ENCODE data around the gene DNASE2. TPM values are rescaled to one million over a fixed set of nuclear protein-coding genes. Genes with fewer than 3 reads are reported as not detected.

The DNASE2 gene
- total RNA-seq, 4 donors from 2014 or later = 20.6 to 38.3 (median 31.1) TPM

DNA sequence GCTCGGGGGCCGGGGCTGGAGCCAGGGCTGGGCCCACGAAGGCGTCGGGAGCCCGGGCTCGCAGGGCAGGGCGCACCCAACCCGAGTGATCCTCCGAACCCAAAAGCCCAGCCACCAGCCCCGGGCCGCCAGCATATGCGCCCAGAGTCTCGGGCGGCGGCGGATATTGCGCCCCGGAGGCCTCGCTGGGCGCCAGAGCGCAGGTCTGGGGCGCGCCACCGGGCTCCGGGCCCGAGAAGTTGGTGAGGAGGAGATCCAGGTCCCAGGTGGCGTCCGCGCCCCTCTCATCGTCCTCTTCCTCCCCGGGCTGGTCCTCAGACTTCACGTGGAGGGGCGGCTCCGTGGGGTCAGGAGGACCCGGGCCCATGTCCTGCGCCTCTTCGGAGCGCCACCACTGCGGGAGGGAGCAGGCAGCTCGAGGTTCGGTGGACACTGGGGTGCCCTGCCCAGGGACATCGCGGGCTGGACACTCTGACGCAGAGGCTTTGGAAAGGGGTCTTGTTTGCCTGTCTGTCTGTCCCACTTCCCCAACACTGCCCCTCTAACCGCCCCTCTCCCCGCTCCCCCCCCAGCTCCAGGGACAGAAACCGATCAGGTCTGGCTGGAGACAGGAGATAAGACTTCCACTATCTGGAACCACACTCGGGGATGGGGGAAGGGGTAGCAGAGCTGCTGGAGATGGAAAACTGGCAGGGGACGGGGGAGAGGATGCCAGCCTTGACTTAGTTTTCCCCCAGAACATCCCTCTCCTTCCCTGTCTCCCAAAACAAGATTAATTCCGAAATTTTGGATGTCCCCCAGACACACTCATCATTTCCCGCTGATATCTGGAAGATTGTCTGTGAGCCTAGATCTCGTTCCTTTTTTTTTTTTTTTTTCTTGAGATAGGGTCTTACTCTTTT, 4.8 kb upstream of the DNASE2 start:
- Histone ChIP-seq H3K27ac (no peak overlapping the region), H3K9me3 (no peaks in the 10 kb centered on the region), H3K27me3 (peaks cover 20% of the 10 kb centered on the region), H3K4me3 (peak overlapping the region; percentile 49), H3K4me1 (peaks cover 23% of the 10 kb centered on the region), H3K36me3 (no peaks in the 10 kb centered on the region)
- no peak for DNase-seq (ENCODE audit: low spot score in 2 of 2)
- TF ChIP-seq POLR2A (IDR thresholded peaks at IDR 0.05) = no peak
- no peak for TF ChIP-seq POLR2AphosphoS5 (IDR thresholded peaks at IDR 0.05)
- TF ChIP-seq EP300 (IDR thresholded peaks at IDR 0.05) = no peak
- TF ChIP-seq, protein P1, sequence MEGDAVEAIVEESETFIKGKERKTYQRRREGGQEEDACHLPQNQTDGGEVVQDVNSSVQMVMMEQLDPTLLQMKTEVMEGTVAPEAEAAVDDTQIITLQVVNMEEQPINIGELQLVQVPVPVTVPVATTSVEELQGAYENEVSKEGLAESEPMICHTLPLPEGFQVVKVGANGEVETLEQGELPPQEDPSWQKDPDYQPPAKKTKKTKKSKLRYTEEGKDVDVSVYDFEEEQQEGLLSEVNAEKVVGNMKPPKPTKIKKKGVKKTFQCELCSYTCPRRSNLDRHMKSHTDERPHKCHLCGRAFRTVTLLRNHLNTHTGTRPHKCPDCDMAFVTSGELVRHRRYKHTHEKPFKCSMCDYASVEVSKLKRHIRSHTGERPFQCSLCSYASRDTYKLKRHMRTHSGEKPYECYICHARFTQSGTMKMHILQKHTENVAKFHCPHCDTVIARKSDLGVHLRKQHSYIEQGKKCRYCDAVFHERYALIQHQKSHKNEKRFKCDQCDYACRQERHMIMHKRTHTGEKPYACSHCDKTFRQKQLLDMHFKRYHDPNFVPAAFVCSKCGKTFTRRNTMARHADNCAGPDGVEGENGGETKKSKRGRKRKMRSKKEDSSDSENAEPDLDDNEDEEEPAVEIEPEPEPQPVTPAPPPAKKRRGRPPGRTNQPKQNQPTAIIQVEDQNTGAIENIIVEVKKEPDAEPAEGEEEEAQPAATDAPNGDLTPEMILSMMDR (IDR thresholded peaks at IDR 0.05) = no peak
- 8% methylated on average over 31 of the region's 53 CpGs for WGBS

DNA sequence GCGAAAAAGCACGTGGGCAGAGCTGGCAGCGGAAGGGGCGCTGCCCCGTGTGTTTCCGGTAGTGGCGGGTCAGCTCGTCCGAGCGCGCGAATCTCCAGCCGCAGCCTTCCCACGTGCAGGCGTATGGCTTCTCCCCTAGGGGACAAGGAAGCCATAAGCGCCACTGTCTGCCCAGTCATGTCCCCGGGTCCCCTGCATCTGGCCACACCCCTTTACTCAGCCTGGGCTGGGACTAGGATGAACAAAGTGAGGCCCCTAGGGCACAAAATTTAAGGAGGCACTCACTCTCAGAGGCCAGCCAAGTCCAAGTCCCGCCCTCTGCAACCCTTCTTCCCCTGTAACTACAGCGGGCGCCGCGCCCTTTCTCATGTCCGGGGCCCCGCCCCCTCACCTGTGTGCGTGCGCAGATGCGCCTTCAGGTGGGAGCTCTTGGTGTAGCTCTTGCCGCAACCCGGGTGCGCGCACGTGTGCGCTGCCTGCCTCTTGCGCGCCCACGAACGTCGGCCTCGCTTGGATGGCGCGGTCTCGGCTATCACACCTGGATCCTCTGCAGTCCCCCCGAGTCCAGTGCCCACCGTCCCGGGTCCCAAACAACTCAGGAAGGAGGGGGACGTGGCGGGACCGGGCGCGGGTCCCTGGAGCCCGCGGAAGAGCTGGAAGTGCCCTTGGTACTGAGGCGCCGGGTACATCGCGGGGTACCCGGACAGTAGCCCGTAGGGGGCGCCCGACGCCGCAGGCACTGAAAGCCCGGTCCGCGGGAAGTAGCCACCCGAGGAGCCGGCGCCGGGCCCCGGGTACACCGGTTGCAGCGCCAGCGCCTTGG, 3.9 kb upstream of the DNASE2 start:
- DNase-seq (ENCODE audit: low spot score in 2 of 2) = peak in 1 of 2 donors; percentile 81
- WGBS = 8% methylated on average over 30 of the region's 73 CpGs

DNA sequence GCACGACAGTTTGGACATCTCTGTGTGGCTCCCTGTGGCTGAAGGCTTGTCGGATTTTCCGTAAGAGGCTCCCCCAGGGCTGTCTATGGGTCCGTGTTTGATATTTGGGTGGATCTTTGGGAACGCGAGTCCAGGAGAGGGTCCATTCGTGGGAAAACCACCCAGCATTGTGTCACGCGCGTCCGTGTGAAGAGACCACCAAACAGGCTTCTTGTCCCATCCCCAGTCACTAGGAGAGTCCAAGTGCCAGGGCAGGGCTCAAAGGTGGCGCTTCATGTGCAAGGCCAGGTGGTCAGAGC, 3.3 kb upstream of the DNASE2 start:
- no peak for DNase-seq (ENCODE audit: low spot score in 2 of 2)
- Histone ChIP-seq H3K4me1 (peaks cover 28% of the 10 kb centered on the region), H3K4me3 (peak overlapping the region; percentile 49), H3K27ac (no peak overlapping the region), H3K36me3 (no peaks in the 10 kb centered on the region), H3K9me3 (no peaks in the 10 kb centered on the region), H3K27me3 (peaks cover 20% of the 10 kb centered on the region)
- WGBS = 84% methylated on average over 10 of the region's 12 CpGs
- TF ChIP-seq POLR2AphosphoS5 (IDR thresholded peaks at IDR 0.05) = no peak
- TF ChIP-seq POLR2A (IDR thresholded peaks at IDR 0.05) = no peak
- TF ChIP-seq, protein P1 (IDR thresholded peaks at IDR 0.05) = no peak
- TF ChIP-seq EP300 (IDR thresholded peaks at IDR 0.05) = no peak

More for the DNA sequence above, 3.9 kb upstream of the DNASE2 start:
- no peaks in the 10 kb centered on the region for H3K36me3 ChIP-seq
- H3K4me1 ChIP-seq = peaks cover 27% of the 10 kb centered on the region
- TF ChIP-seq POLR2A (IDR thresholded peaks at IDR 0.05) (no peak), EP300 (IDR thresholded peaks at IDR 0.05) (no peak), POLR2AphosphoS5 (IDR thresholded peaks at IDR 0.05) (no peak)
- TF ChIP-seq, protein P1 (IDR thresholded peaks at IDR 0.05) = peak in 1 of 2 donors; percentile 53
- peaks cover 20% of the 10 kb centered on the region for H3K27me3 ChIP-seq
- peak overlapping the region; percentile 49 for H3K4me3 ChIP-seq
- H3K9me3 ChIP-seq = no peaks in the 10 kb centered on the region
- H3K27ac ChIP-seq = no peak overlapping the region

DNA sequence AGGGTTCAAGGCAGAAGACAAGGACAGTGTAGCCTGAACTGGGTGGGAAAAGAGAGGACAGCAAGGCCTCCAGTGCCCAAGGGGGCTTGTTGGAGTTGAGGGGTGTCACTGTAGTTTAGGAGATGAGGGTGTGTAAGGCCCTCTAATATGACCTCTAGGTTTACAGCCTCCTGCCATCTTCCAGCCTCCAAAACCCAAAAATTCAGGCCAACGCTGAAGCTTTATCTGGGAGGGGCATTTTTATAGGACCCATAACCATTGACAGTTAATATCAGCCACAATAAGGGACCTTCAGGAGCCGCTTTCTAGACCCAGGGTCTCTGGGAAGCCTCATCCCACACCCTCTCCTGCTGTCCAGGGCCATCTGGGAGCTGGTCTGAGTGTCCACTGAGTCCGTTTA, 3.0 kb upstream of the DNASE2 start:
- Histone ChIP-seq H3K4me1 (peaks cover 28% of the 10 kb centered on the region), H3K9me3 (no peaks in the 10 kb centered on the region), H3K4me3 (no peak overlapping the region), H3K36me3 (no peaks in the 10 kb centered on the region), H3K27ac (no peak overlapping the region), H3K27me3 (peaks cover 20% of the 10 kb centered on the region)
- 87% methylated on average over 3 of the region's 3 CpGs for WGBS
- no peak for DNase-seq (ENCODE audit: low spot score in 2 of 2)
- TF ChIP-seq, protein P1 (IDR thresholded peaks at IDR 0.05) = no peak
- TF ChIP-seq POLR2AphosphoS5 (IDR thresholded peaks at IDR 0.05) (no peak), POLR2A (IDR thresholded peaks at IDR 0.05) (no peak), EP300 (IDR thresholded peaks at IDR 0.05) (no peak)

DNA sequence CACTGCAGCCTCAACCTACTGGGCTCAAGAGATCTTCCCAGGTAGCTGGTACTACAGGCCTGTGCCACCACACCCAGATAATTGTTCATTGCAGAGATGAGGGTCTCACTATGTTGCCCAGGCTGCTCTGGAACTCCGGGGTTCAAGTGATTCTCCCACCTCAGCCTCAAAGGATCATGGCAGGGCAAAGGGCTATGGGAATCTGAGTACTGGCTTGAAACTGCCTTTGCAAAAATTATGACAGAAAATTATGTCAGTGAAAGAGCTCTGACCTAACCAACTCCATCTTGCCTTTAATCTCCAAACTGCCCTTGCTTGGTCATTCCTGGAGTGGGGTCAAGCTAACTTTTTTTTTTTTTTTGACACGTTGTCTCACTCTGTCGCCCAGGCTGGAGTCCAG, 1.3 kb upstream of the DNASE2 start:
- Histone ChIP-seq H3K27me3 (peaks cover 20% of the 10 kb centered on the region), H3K4me3 (no peak overlapping the region), H3K36me3 (peaks cover 13% of the 10 kb centered on the region), H3K9me3 (no peaks in the 10 kb centered on the region), H3K27ac (no peak overlapping the region), H3K4me1 (peaks cover 28% of the 10 kb centered on the region)
- no peak for DNase-seq (ENCODE audit: low spot score in 2 of 2)
- TF ChIP-seq POLR2A (IDR thresholded peaks at IDR 0.05) (no peak), POLR2AphosphoS5 (IDR thresholded peaks at IDR 0.05) (no peak), EP300 (IDR thresholded peaks at IDR 0.05) (no peak)
- TF ChIP-seq, protein P1 (IDR thresholded peaks at IDR 0.05) = no peak
- 96% methylated on average over 3 of the region's 3 CpGs for WGBS
